PC-3 (cell line): ENCODE data around the gene IRS2. TPM values are rescaled to one million over a fixed set of nuclear protein-coding genes. Genes with fewer than 3 reads are reported as not detected.

Experiments used
- ATAC-seq: fragments of 200-7000 bp; cut with Tn5 transposase; 2 replicates; pipeline ENCODE4 v1.9.1; 2020; ENCODE audit warnings: mild to moderate bottlenecking, moderate library complexity
- BruUV-seq: library from RNA; stranded (reverse); fragments of 400-500 nt; replicated peaks from 2 replicates; lab custom pipeline; 2021; lab: Mats Ljungman, UMichigan
- CTCF ChIA-PET: fragments of 300-600 bp; sonication (Branson Sonifier 250); formaldehyde crosslinking; loops from one replicate; lab custom pipeline; 2022; ENCODE audit warnings: antibody characterized with exemption; lab: Charles Lee
- POLR2A ChIA-PET: fragments of 300-600 bp; sonication (Branson Sonifier 250); formaldehyde crosslinking; loops from one replicate; lab custom pipeline; 2022; ENCODE audit warnings: antibody characterized with exemption; ENCODE audit not compliant: unreplicated experiment; lab: Charles Lee
- DNase-seq: peaks from one replicate; pipeline ENCODE4 v3.0.0-alpha.2; 2015
- H2AFZ ChIP-seq: fragments of 300-600 bp; sonication (generic); 2 replicates; pipeline ENCODE4 v1.6.0; 2016; ENCODE audit warnings: antibody characterized with exemption, low read length
- H3F3A ChIP-seq: fragments of 300-600 bp; sonication (generic); one replicate; pipeline ENCODE4 v1.6.0; 2017; ENCODE audit warnings: antibody characterized with exemption, low read length, control low read depth, mild to moderate bottlenecking; ENCODE audit not compliant: unreplicated experiment
- H3K27ac ChIP-seq: fragments of 300-600 bp; sonication (generic); 2 replicates; pipeline ENCODE4 v1.5.1; 2016; ENCODE audit warnings: mild to moderate bottlenecking, low read length
- H3K27me3 ChIP-seq: fragments of 300-600 bp; sonication (generic); 2 replicates; pipeline ENCODE4 v1.6.1; 2016; ENCODE audit warnings: low read length, mixed read lengths
- H3K36me3 ChIP-seq: fragments of 300-600 bp; sonication (generic); 2 replicates; pipeline ENCODE4 v1.6.1; 2016; ENCODE audit warnings: low read depth, mixed run types, low read length, mixed read lengths
- H3K4me1 ChIP-seq: fragments of 300-600 bp; sonication (generic); 2 replicates; pipeline ENCODE4 v1.5.1; 2016; ENCODE audit warnings: low read length; ENCODE audit not compliant: insufficient read depth
- H3K4me2 ChIP-seq: fragments of 300-600 bp; sonication (generic); 2 replicates; pipeline ENCODE4 v1.6.0; 2016; ENCODE audit warnings: low read length
- H3K4me3 ChIP-seq: fragments of 300-600 bp; sonication (generic); 2 replicates; pipeline ENCODE4 v1.5.1; 2016; ENCODE audit warnings: mild to moderate bottlenecking, low read length, mixed read lengths
- H3K79me2 ChIP-seq: fragments of 300-600 bp; sonication (generic); 2 replicates; pipeline ENCODE4 v1.6.1; 2017; ENCODE audit warnings: low read length, mixed read lengths
- H3K9ac ChIP-seq: fragments of 300-600 bp; sonication (generic); 2 replicates; pipeline ENCODE4 v1.6.0; 2016; ENCODE audit warnings: mild to moderate bottlenecking, low read length
- H3K9me2 ChIP-seq: fragments of 300-600 bp; sonication (generic); replicated peaks from 2 replicates; pipeline ENCODE4 v1.6.1; 2016; ENCODE audit warnings: mixed run types, low read length, mixed read lengths
- H3K9me3 ChIP-seq: fragments of 300-600 bp; sonication (generic); 2 replicates; pipeline ENCODE4 v1.6.1; 2016; ENCODE audit warnings: low read length, mixed read lengths
- H4K20me1 ChIP-seq: fragments of 300-600 bp; sonication (generic); 2 replicates; pipeline ENCODE4 v1.6.1; 2016; ENCODE audit warnings: low read length, mixed read lengths
- EZH2 ChIP-seq: fragments of 300-600 bp; sonication (generic); IDR thresholded peaks from one replicate; pipeline ENCODE4 v1.6.1; 2017; ENCODE audit warnings: antibody characterized with exemption, mild to moderate bottlenecking, low read length; ENCODE audit not compliant: unreplicated experiment
- EZH2phosphoT487 ChIP-seq: fragments of 300-600 bp; sonication (generic); IDR thresholded peaks from 2 replicates; pipeline ENCODE4 v1.6.1; 2018; ENCODE audit warnings: mild to moderate bottlenecking, antibody characterized with exemption, low read length, borderline replicate concordance
- intact Hi-C: fragments of 100-400 bp; cut with micrococcal nuclease; formaldehyde crosslinking; loops from 2 replicates; pipeline ENCODE4 v1.9.0; 2023
- total RNA-seq: library from RNA; depleted of rRNA; stranded (reverse); fragments of >200 nt; gene quantifications from 2 replicates; pipeline ENCODE4 v1.2.3, GENCODE V29; 2014
- TF ChIP-seq, protein P1 (sequence below): fragments of 300-600 bp; sonication (generic); conservative IDR thresholded peaks from 2 replicates; pipeline ENCODE4 v1.5.1; 2017; ENCODE audit warnings: antibody characterized with exemption, low read depth, mild to moderate bottlenecking, low read length

IRS2 gene
- total RNA-seq, 1 experiment from 2014 or later: 5.6 TPM

GRCh38 chr13:109773276-109773675 is 13.1 kb downstream of the IRS2 start:
- Histone ChIP-seq H4K20me1 (peaks cover 28% of the 10 kb centered on the region), H3F3A (no peaks in the 10 kb centered on the region), H3K79me2 (peaks cover 82% of the 10 kb centered on the region), H3K27me3 (no peaks in the 10 kb centered on the region), H3K4me3 (peak overlapping the region; percentile 39; the same call in 1 of the 2 replicates), H3K27ac (0 out of 2 replicates have a peak overlapping the region, but pooled peaks have one; percentile 27), H3K9ac (no peak overlapping the region), H2AFZ (no peak overlapping the region), H3K36me3 (no peaks in the 10 kb centered on the region), H3K9me2 (no peaks in the 10 kb centered on the region), H3K9me3 (no peaks in the 10 kb centered on the region), H3K4me2 (peak overlapping the region; percentile 77), H3K4me1 (peaks cover 35% of the 10 kb centered on the region)
- DNase-seq (peak; percentile 77), ATAC-seq (peak; percentile 94)
- BruUV-seq: no TSS peak
- intact Hi-C loops: loop anchor here (10.0 kb wide), 1 partner anchor 428 kb away; no protein-coding TSS in a partner anchor
- POLR2A ChIA-PET: no interaction called here
- no peak for TF ChIP-seq EZH2phosphoT487
- TF ChIP-seq, protein P1, sequence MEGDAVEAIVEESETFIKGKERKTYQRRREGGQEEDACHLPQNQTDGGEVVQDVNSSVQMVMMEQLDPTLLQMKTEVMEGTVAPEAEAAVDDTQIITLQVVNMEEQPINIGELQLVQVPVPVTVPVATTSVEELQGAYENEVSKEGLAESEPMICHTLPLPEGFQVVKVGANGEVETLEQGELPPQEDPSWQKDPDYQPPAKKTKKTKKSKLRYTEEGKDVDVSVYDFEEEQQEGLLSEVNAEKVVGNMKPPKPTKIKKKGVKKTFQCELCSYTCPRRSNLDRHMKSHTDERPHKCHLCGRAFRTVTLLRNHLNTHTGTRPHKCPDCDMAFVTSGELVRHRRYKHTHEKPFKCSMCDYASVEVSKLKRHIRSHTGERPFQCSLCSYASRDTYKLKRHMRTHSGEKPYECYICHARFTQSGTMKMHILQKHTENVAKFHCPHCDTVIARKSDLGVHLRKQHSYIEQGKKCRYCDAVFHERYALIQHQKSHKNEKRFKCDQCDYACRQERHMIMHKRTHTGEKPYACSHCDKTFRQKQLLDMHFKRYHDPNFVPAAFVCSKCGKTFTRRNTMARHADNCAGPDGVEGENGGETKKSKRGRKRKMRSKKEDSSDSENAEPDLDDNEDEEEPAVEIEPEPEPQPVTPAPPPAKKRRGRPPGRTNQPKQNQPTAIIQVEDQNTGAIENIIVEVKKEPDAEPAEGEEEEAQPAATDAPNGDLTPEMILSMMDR: no peak
- no peak for TF ChIP-seq EZH2
- CTCF ChIA-PET: no interaction called here

GRCh38 chr13:109771926-109772325 is 14.5 kb downstream of the IRS2 start:
- no peaks in the 10 kb centered on the region for H3K27me3 ChIP-seq
- no peak overlapping the region for H3K4me2 ChIP-seq
- peaks cover 22% of the 10 kb centered on the region for H3K4me1 ChIP-seq
- H3K79me2 ChIP-seq: peaks cover 69% of the 10 kb centered on the region
- POLR2A ChIA-PET: no interaction called here
- H3K9me2 ChIP-seq: no peaks in the 10 kb centered on the region
- TF ChIP-seq EZH2: no peak
- TF ChIP-seq, protein P1: no peak
- no peak for TF ChIP-seq EZH2phosphoT487
- H3K36me3 ChIP-seq: no peaks in the 10 kb centered on the region
- H3K4me3 ChIP-seq: no peak overlapping the region
- H3K27ac ChIP-seq: no peak overlapping the region
- ATAC-seq (no peak), DNase-seq (no peak)
- H2AFZ ChIP-seq: no peak overlapping the region
- BruUV-seq: no TSS peak
- no peak overlapping the region for H3K9ac ChIP-seq
- H4K20me1 ChIP-seq: peaks cover 18% of the 10 kb centered on the region
- no peaks in the 10 kb centered on the region for H3K9me3 ChIP-seq
- intact Hi-C loops: loop anchor here (10.0 kb wide), 1 partner anchor 427 kb away; no protein-coding TSS in a partner anchor
- no peaks in the 10 kb centered on the region for H3F3A ChIP-seq
- CTCF ChIA-PET: no interaction called here

DNA sequence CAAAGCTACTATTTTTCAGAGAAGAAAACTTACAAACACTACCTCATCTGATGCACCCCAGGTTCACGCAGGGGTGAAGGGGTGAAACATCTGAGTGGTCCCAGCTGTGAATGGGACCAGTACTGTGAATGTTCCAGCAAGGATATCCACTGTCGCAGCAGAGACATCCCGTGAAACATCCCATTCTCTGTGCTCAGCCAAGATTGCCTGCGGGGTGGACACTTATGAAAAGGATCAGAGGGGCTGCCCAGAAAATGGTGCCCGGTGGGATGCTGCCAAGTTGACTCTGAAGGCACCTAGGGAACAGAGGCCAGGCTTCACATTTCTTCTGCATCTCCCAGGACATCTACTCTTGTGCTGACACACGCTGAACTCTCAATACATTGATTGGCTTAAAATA is 15.9 kb downstream of the IRS2 start:
- no peak overlapping the region for H3K4me2 ChIP-seq
- H3K4me3 ChIP-seq: no peak overlapping the region
- no peak overlapping the region for H3K27ac ChIP-seq
- BruUV-seq: no TSS peak
- no peak overlapping the region for H3K9ac ChIP-seq
- no peaks in the 10 kb centered on the region for H3K9me3 ChIP-seq
- POLR2A ChIA-PET: no interaction called here
- intact Hi-C loops: loop anchor here (10.0 kb wide), 1 partner anchor 426 kb away; no protein-coding TSS in a partner anchor
- ATAC-seq: no peak
- no peak for TF ChIP-seq EZH2phosphoT487
- no peak for TF ChIP-seq EZH2
- TF ChIP-seq, protein P1: no peak
- H3F3A ChIP-seq: no peaks in the 10 kb centered on the region
- peaks cover 14% of the 10 kb centered on the region for H3K4me1 ChIP-seq
- H4K20me1 ChIP-seq: peaks cover 10% of the 10 kb centered on the region; the same call in 1 of the 2 replicates
- CTCF ChIA-PET: no interaction called here
- H2AFZ ChIP-seq: no peak overlapping the region
- no peak for DNase-seq
- H3K9me2 ChIP-seq: no peaks in the 10 kb centered on the region
- H3K79me2 ChIP-seq: peaks cover 54% of the 10 kb centered on the region
- H3K27me3 ChIP-seq: no peaks in the 10 kb centered on the region
- no peaks in the 10 kb centered on the region for H3K36me3 ChIP-seq
